Endothelial cell of umbilical vein (primary cell): ENCODE results near the gene ISG15. TPM values are rescaled to one million over a fixed set of nuclear protein-coding genes. Genes with fewer than 3 reads are reported as not detected.

Source experiments
- BruUV-seq: library from RNA; stranded (reverse); fragments of 400-500 nt; replicated peaks from 2 replicates; lab custom pipeline; 2021; lab: Mats Ljungman, UMichigan
- CTCF ChIA-PET: fragments of 300-600, 350-600 bp; sonication (Branson Sonifier 250); formaldehyde crosslinking; loops from one replicate; lab custom pipeline; 2021; ENCODE audit warnings: antibody characterized with exemption, inconsistent platforms; lab: Charles Lee
- POLR2A ChIA-PET: fragments of 300-600, 350-600 bp; sonication (Branson Sonifier 250); formaldehyde crosslinking; loops from one replicate; lab custom pipeline; 2021; ENCODE audit warnings: antibody characterized with exemption, inconsistent platforms; lab: Charles Lee
- DNase-seq: peaks from one replicate; pipeline ENCODE4 v3.0.0-alpha.2; 2011; ENCODE audit warnings: low read depth, low spot score
- FAIRE-seq: peaks from 2 replicates; lab custom pipeline; 2011; peaks lifted over from hg19 to GRCh38; lab: Jason Lieb, UNC
- H2AFZ ChIP-seq: 2 replicates; pipeline ENCODE4 v1.6.0; 2012; ENCODE audit warnings: low read depth, low read length, control low read depth, inconsistent platforms
- H3K27ac ChIP-seq: 2 replicates; pipeline ENCODE4 v1.5.1; 2011; ENCODE audit warnings: low read depth, mild to moderate bottlenecking, control low read depth, low read length, moderate library complexity; ENCODE audit not compliant: insufficient read depth
- H3K27me3 ChIP-seq, 2 experiments: 2 replicates each; pipeline versions ENCODE4 v1.6.0 to v1.6.1; 2011; ENCODE audit warnings: low read length in 2 of 2, mixed read lengths in 1 of 2; ENCODE audit not compliant: control insufficient read depth in 2 of 2, insufficient read depth in 2 of 2
- H3K36me3 ChIP-seq, 2 experiments: 2 replicates in 1 of 2; 3 replicates in 1 of 2; pipeline ENCODE4 v1.5.1; 2011; ENCODE audit warnings: low read length in 2 of 2, mild to moderate bottlenecking in 1 of 2, moderate library complexity in 1 of 2; ENCODE audit not compliant: control insufficient read depth in 2 of 2, insufficient read depth in 2 of 2; ENCODE audit errors: extremely low read depth in 1 of 2
- H3K4me1 ChIP-seq: 3 replicates; pipeline ENCODE4 v1.5.1; 2011; ENCODE audit warnings: mild to moderate bottlenecking, low read length; ENCODE audit not compliant: control insufficient read depth, insufficient read depth; ENCODE audit errors: extremely low read depth
- H3K4me2 ChIP-seq: 2 replicates; pipeline ENCODE4 v1.6.1; 2011; ENCODE audit warnings: low read length, control low read depth, mixed read lengths; ENCODE audit not compliant: insufficient read depth
- H3K4me3 ChIP-seq, 3 experiments: fragments of 200-600 bp in 1 of 3; sonication (generic), shearing (Covaris generic) in 1 of 3; replicated peaks in 1 of 3; 2 replicates each; pipeline ENCODE4 v1.5.1; 2011 to 2016; ENCODE audit warnings: control low read depth in 3 of 3, low read length in 3 of 3, mild to moderate bottlenecking in 2 of 3, inconsistent platforms in 1 of 3, low read depth in 1 of 3, moderate library complexity in 1 of 3; ENCODE audit not compliant: insufficient read depth in 1 of 3
- H3K79me2 ChIP-seq: 2 replicates; pipeline ENCODE4 v1.6.0; 2012; ENCODE audit warnings: low read length, inconsistent platforms; ENCODE audit not compliant: control insufficient read depth, insufficient read depth
- H3K9ac ChIP-seq: replicated peaks from 2 replicates; pipeline ENCODE3; 2011; ENCODE audit warnings: low read length, control low read depth; ENCODE audit not compliant: insufficient read depth; ENCODE audit errors: extremely low read depth
- H3K9me1 ChIP-seq: replicated peaks from 3 replicates; pipeline ENCODE4 v1.6.0; 2011; ENCODE audit warnings: mild to moderate bottlenecking, low read length; ENCODE audit not compliant: control insufficient read depth, insufficient read depth; ENCODE audit errors: extremely low read depth
- H3K9me3 ChIP-seq: replicated peaks from 2 replicates; pipeline ENCODE4 v1.5.1; 2012; ENCODE audit warnings: low read length, inconsistent platforms; ENCODE audit not compliant: control insufficient read depth, insufficient read depth
- H4K20me1 ChIP-seq: replicated peaks from 2 replicates; pipeline ENCODE3; 2011; ENCODE audit warnings: mild to moderate bottlenecking, low read length; ENCODE audit not compliant: control insufficient read depth, insufficient read depth; ENCODE audit errors: extremely low read depth
- CTCF ChIP-seq, 2 donors: IDR thresholded peaks; 1 replicate in 1 of 2; 2 replicates in 1 of 2; pipeline ENCODE4 v1.5.1; 2011; ENCODE audit warnings: low read length in 2 of 2, mild to moderate bottlenecking in 2 of 2, moderate library complexity in 2 of 2, control low read depth in 1 of 2, inconsistent platforms in 1 of 2, low read depth in 1 of 2; ENCODE audit not compliant: insufficient read depth in 1 of 2; ENCODE audit errors: extremely low read depth in 1 of 2
- EZH2 ChIP-seq: IDR thresholded peaks from 2 replicates; pipeline ENCODE4 v1.6.1; 2012; ENCODE audit warnings: borderline replicate concordance, low read depth, mild to moderate bottlenecking, moderate library complexity, low read length, inconsistent platforms; ENCODE audit not compliant: severe bottlenecking
- FOS ChIP-seq: IDR thresholded peaks from 2 replicates; pipeline ENCODE4 v1.6.1; 2011; ENCODE audit warnings: mild to moderate bottlenecking, low read length, moderate library complexity, borderline replicate concordance; ENCODE audit not compliant: insufficient read depth
- GATA2 ChIP-seq: IDR thresholded peaks from 2 replicates; pipeline ENCODE4 v1.7.0; 2011; ENCODE audit warnings: low read depth, mild to moderate bottlenecking, moderate library complexity, mixed read lengths, low read length; ENCODE audit not compliant: insufficient read length, insufficient read depth
- JUN ChIP-seq: IDR thresholded peaks from 2 replicates; pipeline ENCODE4 v1.6.1; 2011; ENCODE audit warnings: borderline replicate concordance, low read depth; ENCODE audit not compliant: insufficient read length, insufficient read depth
- MAX ChIP-seq: IDR thresholded peaks from 2 replicates; pipeline ENCODE4 v1.6.1; 2011; ENCODE audit not compliant: insufficient read depth, insufficient read length
- MYC ChIP-seq: IDR thresholded peaks from one replicate; pipeline ENCODE4 v1.6.1; 2011; ENCODE audit warnings: mild to moderate bottlenecking, low read depth, low read length
- POLR2A ChIP-seq: IDR thresholded peaks from 2 replicates; pipeline ENCODE4 v1.6.1; 2012; ENCODE audit warnings: low read depth, mild to moderate bottlenecking, control low read depth, low read length
- POLR2AphosphoS5 ChIP-seq: IDR thresholded peaks from 2 replicates; pipeline ENCODE4 v1.6.1; 2012; ENCODE audit warnings: low read depth, mild to moderate bottlenecking, control low read depth, low read length, moderate library complexity; ENCODE audit not compliant: insufficient read depth
- dilution Hi-C: fragments of 300-500 bp; cut with MboI; formaldehyde crosslinking; loops from one replicate; pipeline ENCODE4 v1.15.0; 2019; ENCODE audit warnings: low sequenced_read_pairs; ENCODE audit not compliant: extremely low pct_ligation_motif_present
- intact Hi-C: fragments of 100-400 bp; cut with micrococcal nuclease; formaldehyde crosslinking; loops from one replicate; pipeline ENCODE4 v1.10.0; 2022
- polyA plus RNA-seq, 4 experiments: library from polyadenylated mRNA; depleted of rRNA in 3 of 4; stranded (reverse) in 3 of 4; unstranded in 1 of 4; fragments of >200 nt; gene quantifications; 2 replicates each; pipeline versions ENCODE4 v1.2.1 to v1.2.3, GENCODE V29; 2011 to 2012; ENCODE audit warnings: missing spikeins in 1 of 4
- total RNA-seq: library from RNA; stranded (reverse); gene quantifications from 2 replicates; pipeline ENCODE4 v1.2.3, GENCODE V29; 2021

Gene ISG15
- total and polyA plus RNA-seq, 2 donors (not counting 3 experiments of a cell fraction or from before 2014, with no cell fraction given): 44.6 to 154 TPM

GRCh38 chr1:972726-973458 is 40.4 kb upstream of the ISG15 start:
- Histone ChIP-seq H3K9ac (no peak overlapping the region), H3K4me3 (no peak overlapping the region), H3K9me3 (no peaks in the 10 kb centered on the region), H3K79me2 (no peaks in the 10 kb centered on the region), H3K4me2 (no peak overlapping the region), H4K20me1 (no peaks in the 10 kb centered on the region), H3K36me3 (no peaks in the 10 kb centered on the region), H3K27me3 (peaks cover 2% of the 10 kb centered on the region in 2 experiments), H2AFZ (no peak overlapping the region), H3K27ac (no peak overlapping the region), H3K9me1 (no peaks in the 10 kb centered on the region), H3K4me1 (no peaks in the 10 kb centered on the region)
- no peak for TF ChIP-seq EZH2
- TF ChIP-seq CTCF (IDR thresholded peaks at IDR 0.05; ENCODE audit: extremely low read depth in 1 of 2, insufficient read depth in 1 of 2, low read depth in 1 of 2, low read length in 2 of 2): no peak
- TF ChIP-seq GATA2: no peak
- TF ChIP-seq JUN: no peak
- no peak for TF ChIP-seq MAX
- TF ChIP-seq MYC: no peak
- TF ChIP-seq POLR2AphosphoS5: no peak
- TF ChIP-seq POLR2A: no peak
- no peak for TF ChIP-seq FOS
- POLR2A ChIA-PET: no interaction called here
- intact Hi-C loops (no loop called here), dilution Hi-C loops (no loop called here)
- DNase-seq (no peak), FAIRE-seq (no peak)
- no TSS peak for BruUV-seq
- CTCF ChIA-PET: no interaction called here
